Measurements from ENCODE around the gene PNPLA7.

The PNPLA7 gene

DNA sequence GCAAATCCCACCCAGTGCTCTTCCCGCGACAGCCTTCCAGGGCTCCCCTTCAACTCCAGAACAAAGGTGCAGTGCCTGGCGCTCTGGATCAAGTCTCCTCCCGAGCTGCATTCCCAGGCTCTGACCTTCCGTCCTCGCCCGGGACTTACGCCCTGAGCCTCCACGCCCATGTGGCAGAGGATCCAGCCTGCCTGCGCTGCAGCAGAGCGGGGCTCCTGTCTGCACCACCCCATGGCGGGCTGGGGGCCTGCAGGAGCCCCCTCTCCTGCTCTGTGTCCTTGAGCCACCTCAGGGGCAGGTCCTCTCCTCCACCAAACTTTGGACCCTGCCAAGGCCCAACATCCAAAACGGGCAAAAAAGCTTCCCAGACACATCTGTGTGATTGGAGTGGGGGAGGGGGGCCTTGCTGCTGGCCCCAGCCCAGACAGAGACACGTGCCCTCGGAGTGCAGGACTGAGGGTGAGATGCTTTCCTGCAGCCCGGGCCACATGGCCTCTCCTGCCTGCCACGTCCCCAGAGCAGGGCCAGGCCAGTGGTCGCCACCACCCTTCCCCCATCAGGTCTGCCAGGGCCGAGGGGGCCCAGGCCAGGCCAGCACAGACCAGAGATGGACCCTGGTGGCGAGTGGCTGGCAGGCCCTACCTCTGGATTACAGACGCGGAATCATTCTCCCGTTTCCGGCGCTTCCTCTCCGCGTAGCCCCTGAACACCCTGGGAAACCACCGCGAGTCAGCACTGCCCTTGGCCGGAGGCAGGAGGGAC lies 95.4 kb downstream of the PNPLA7 start (continued):
- TF ChIP-seq ZNF623 (tag by site-specific recombination; IDR thresholded peaks at IDR 0.05) (no peak), ZNF2 (tag by site-specific recombination; IDR thresholded peaks at IDR 0.05) (0 out of 2 replicates have a peak, but pooled peaks have one; percentile 18), ZNF660 (tag by site-specific recombination; IDR thresholded peaks at IDR 0.05) (no peak), YY2 (tag by site-specific recombination; IDR thresholded peaks at IDR 0.05) (no peak), ZNF510 (tag by site-specific recombination; IDR thresholded peaks at IDR 0.05; ENCODE audit: insufficient replicate concordance) (no peak), RBAK (tag by site-specific recombination; IDR thresholded peaks at IDR 0.05) (no peak), ZBTB7A (tag by site-specific recombination; IDR thresholded peaks at IDR 0.05; ENCODE audit: low read depth) (no peak), TCF7L2 (IDR thresholded peaks at IDR 0.05; ENCODE audit: borderline replicate concordance, low read depth, low read length) (no peak), ZNF791 (tag by site-specific recombination; IDR thresholded peaks at IDR 0.05) (no peak), ZNF10 (tag by site-specific recombination; IDR thresholded peaks at IDR 0.05) (no peak; the same call in 1 of the 2 replicates), IKZF3 (tag by site-specific recombination; IDR thresholded peaks at IDR 0.05) (no peak), ZNF549 (tag by site-specific recombination; IDR thresholded peaks at IDR 0.05) (no peak), ZNF354C (tag by site-specific recombination; IDR thresholded peaks at IDR 0.05; ENCODE audit: borderline replicate concordance, low read depth) (no peak), SP2 (tag by site-specific recombination; IDR thresholded peaks at IDR 0.05) (0 out of 2 replicates have a peak, but pooled peaks have one; percentile 8), REPIN1 (tag by site-specific recombination; IDR thresholded peaks at IDR 0.05; ENCODE audit: low read depth) (no peak), HOXD13 (CRISPR knock-in tag; IDR thresholded peaks at IDR 0.05; ENCODE audit: borderline replicate concordance) (no peak), GLI4 (tag by site-specific recombination; IDR thresholded peaks at IDR 0.05) (no peak), ZNF391 (tag by site-specific recombination; IDR thresholded peaks at IDR 0.05; ENCODE audit: borderline replicate concordance, low read depth) (no peak)
- TF ChIP-seq, protein P1, sequence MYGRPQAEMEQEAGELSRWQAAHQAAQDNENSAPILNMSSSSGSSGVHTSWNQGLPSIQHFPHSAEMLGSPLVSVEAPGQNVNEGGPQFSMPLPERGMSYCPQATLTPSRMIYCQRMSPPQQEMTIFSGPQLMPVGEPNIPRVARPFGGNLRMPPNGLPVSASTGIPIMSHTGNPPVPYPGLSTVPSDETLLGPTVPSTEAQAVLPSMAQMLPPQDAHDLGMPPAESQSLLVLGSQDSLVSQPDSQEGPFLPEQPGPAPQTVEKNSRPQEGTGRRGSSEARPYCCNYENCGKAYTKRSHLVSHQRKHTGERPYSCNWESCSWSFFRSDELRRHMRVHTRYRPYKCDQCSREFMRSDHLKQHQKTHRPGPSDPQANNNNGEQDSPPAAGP (tag by site-specific recombination; IDR thresholded peaks at IDR 0.05), result peak; percentile 60
- TF ChIP-seq, protein P2, sequence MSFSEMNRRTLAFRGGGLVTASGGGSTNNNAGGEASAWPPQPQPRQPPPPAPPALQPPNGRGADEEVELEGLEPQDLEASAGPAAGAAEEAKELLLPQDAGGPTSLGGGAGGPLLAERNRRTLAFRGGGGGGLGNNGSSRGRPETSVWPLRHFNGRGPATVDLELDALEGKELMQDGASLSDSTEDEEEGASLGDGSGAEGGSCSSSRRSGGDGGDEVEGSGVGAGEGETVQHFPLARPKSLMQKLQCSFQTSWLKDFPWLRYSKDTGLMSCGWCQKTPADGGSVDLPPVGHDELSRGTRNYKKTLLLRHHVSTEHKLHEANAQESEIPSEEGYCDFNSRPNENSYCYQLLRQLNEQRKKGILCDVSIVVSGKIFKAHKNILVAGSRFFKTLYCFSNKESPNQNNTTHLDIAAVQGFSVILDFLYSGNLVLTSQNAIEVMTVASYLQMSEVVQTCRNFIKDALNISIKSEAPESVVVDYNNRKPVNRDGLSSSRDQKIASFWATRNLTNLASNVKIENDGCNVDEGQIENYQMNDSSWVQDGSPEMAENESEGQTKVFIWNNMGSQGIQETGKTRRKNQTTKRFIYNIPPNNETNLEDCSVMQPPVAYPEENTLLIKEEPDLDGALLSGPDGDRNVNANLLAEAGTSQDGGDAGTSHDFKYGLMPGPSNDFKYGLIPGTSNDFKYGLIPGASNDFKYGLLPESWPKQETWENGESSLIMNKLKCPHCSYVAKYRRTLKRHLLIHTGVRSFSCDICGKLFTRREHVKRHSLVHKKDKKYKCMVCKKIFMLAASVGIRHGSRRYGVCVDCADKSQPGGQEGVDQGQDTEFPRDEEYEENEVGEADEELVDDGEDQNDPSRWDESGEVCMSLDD (tag by site-specific recombination; IDR thresholded peaks at IDR 0.05), result no peak
- TF ChIP-seq, protein P3, sequence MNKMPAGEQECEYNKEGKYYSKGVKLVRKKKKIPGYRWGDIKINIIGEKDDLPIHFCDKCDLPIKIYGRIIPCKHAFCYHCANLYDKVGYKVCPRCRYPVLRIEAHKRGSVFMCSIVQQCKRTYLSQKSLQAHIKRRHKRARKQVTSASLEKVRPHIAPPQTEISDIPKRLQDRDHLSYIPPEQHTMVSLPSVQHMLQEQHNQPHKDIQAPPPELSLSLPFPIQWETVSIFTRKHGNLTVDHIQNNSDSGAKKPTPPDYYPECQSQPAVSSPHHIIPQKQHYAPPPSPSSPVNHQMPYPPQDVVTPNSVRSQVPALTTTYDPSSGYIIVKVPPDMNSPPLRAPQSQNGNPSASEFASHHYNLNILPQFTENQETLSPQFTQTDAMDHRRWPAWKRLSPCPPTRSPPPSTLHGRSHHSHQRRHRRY (tag by site-specific recombination; IDR thresholded peaks at IDR 0.05), result no peak
- TF ChIP-seq, protein P4, sequence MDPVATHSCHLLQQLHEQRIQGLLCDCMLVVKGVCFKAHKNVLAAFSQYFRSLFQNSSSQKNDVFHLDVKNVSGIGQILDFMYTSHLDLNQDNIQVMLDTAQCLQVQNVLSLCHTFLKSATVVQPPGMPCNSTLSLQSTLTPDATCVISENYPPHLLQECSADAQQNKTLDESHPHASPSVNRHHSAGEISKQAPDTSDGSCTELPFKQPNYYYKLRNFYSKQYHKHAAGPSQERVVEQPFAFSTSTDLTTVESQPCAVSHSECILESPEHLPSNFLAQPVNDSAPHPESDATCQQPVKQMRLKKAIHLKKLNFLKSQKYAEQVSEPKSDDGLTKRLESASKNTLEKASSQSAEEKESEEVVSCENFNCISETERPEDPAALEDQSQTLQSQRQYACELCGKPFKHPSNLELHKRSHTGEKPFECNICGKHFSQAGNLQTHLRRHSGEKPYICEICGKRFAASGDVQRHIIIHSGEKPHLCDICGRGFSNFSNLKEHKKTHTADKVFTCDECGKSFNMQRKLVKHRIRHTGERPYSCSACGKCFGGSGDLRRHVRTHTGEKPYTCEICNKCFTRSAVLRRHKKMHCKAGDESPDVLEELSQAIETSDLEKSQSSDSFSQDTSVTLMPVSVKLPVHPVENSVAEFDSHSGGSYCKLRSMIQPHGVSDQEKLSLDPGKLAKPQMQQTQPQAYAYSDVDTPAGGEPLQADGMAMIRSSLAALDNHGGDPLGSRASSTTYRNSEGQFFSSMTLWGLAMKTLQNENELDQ (tag by site-specific recombination; IDR thresholded peaks at IDR 0.05; ENCODE audit: low read depth), result no peak
- TF ChIP-seq, protein P5, sequence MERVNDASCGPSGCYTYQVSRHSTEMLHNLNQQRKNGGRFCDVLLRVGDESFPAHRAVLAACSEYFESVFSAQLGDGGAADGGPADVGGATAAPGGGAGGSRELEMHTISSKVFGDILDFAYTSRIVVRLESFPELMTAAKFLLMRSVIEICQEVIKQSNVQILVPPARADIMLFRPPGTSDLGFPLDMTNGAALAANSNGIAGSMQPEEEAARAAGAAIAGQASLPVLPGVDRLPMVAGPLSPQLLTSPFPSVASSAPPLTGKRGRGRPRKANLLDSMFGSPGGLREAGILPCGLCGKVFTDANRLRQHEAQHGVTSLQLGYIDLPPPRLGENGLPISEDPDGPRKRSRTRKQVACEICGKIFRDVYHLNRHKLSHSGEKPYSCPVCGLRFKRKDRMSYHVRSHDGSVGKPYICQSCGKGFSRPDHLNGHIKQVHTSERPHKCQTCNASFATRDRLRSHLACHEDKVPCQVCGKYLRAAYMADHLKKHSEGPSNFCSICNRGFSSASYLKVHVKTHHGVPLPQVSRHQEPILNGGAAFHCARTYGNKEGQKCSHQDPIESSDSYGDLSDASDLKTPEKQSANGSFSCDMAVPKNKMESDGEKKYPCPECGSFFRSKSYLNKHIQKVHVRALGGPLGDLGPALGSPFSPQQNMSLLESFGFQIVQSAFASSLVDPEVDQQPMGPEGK (tag by site-specific recombination; IDR thresholded peaks at IDR 0.05), result peak; percentile 62; the same call in 1 of the 2 replicates
- TF ChIP-seq, protein P6, sequence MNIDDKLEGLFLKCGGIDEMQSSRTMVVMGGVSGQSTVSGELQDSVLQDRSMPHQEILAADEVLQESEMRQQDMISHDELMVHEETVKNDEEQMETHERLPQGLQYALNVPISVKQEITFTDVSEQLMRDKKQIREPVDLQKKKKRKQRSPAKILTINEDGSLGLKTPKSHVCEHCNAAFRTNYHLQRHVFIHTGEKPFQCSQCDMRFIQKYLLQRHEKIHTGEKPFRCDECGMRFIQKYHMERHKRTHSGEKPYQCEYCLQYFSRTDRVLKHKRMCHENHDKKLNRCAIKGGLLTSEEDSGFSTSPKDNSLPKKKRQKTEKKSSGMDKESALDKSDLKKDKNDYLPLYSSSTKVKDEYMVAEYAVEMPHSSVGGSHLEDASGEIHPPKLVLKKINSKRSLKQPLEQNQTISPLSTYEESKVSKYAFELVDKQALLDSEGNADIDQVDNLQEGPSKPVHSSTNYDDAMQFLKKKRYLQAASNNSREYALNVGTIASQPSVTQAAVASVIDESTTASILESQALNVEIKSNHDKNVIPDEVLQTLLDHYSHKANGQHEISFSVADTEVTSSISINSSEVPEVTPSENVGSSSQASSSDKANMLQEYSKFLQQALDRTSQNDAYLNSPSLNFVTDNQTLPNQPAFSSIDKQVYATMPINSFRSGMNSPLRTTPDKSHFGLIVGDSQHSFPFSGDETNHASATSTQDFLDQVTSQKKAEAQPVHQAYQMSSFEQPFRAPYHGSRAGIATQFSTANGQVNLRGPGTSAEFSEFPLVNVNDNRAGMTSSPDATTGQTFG (tag by site-specific recombination; IDR thresholded peaks at IDR 0.05; ENCODE audit: borderline replicate concordance), result no peak

All from HEK293 (cell line).